AG04450 (cell line): ENCODE results near the gene PVALEF. TPM values are rescaled to one million over a fixed set of nuclear protein-coding genes. Genes with fewer than 3 reads are reported as not detected.

Experiments used
- CTCF ChIA-PET: fragments of 300-600, 350-600 bp; formaldehyde crosslinking; extraction: SDS; loops from one replicate; lab custom pipeline; 2022; ENCODE audit warnings: antibody characterized with exemption, inconsistent platforms; lab: Charles Lee
- POLR2A ChIA-PET: fragments of 350-600 bp; formaldehyde crosslinking; extraction: SDS; loops from one replicate; lab custom pipeline; 2021; ENCODE audit warnings: antibody characterized with exemption, inconsistent platforms; lab: Yijun Ruan, JAX
- DNase-seq: peaks from one replicate; pipeline ENCODE4 v3.0.0-alpha.2; 2011; ENCODE audit warnings: low read depth, low spot score
- H3K27ac ChIP-seq: one replicate; pipeline ENCODE4 v1.5.1; 2012; ENCODE audit warnings: low read depth, low read length, control low read depth
- H3K27me3 ChIP-seq: one replicate; pipeline ENCODE4 v1.6.0; 2012; ENCODE audit warnings: low read length; ENCODE audit not compliant: control insufficient read depth, insufficient read depth
- H3K4me3 ChIP-seq: 2 replicates; pipeline ENCODE4 v1.5.1; 2011; ENCODE audit warnings: mild to moderate bottlenecking, low read depth, low read length, control low read depth
- H3K9me3 ChIP-seq: 2 replicates; pipeline ENCODE4 v1.5.1; 2012; ENCODE audit warnings: low read length; ENCODE audit not compliant: control insufficient read depth, insufficient read depth
- polyA plus RNA-seq: library from polyadenylated mRNA; depleted of rRNA; stranded (reverse); fragments of >200 nt; gene quantifications from 2 replicates; pipeline ENCODE4 v1.2.3, GENCODE V29; 2011
- TF ChIP-seq, protein P1 (sequence below): IDR thresholded peaks from 2 replicates; pipeline ENCODE4 v1.5.1; 2011; ENCODE audit warnings: low read depth, low read length, control low read depth, inconsistent platforms

Gene PVALEF
- polyA plus RNA-seq, 1 experiment: not detected

- Histone ChIP-seq H3K27ac (no peak overlapping the region), H3K4me3 (no peak overlapping the region), H3K27me3 (no peaks in the 10 kb centered on the region), H3K9me3 (no peaks in the 10 kb centered on the region; the same call in 1 of the 2 replicates)
- CTCF ChIA-PET: interaction anchor here (0.5 to 1.0 kb wide), 3 partner anchors 29 to 340 kb away, joined by 3 to 6 read pairs (median 3); no protein-coding TSS in a partner anchor
- DNase-seq: no peak
- POLR2A ChIA-PET: interaction anchor here (0.6 kb wide), 1 partner anchor 84 kb away, joined by 10 read pairs; no protein-coding TSS in a partner anchor
- TF ChIP-seq, protein P1, sequence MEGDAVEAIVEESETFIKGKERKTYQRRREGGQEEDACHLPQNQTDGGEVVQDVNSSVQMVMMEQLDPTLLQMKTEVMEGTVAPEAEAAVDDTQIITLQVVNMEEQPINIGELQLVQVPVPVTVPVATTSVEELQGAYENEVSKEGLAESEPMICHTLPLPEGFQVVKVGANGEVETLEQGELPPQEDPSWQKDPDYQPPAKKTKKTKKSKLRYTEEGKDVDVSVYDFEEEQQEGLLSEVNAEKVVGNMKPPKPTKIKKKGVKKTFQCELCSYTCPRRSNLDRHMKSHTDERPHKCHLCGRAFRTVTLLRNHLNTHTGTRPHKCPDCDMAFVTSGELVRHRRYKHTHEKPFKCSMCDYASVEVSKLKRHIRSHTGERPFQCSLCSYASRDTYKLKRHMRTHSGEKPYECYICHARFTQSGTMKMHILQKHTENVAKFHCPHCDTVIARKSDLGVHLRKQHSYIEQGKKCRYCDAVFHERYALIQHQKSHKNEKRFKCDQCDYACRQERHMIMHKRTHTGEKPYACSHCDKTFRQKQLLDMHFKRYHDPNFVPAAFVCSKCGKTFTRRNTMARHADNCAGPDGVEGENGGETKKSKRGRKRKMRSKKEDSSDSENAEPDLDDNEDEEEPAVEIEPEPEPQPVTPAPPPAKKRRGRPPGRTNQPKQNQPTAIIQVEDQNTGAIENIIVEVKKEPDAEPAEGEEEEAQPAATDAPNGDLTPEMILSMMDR: no peak
Measured at GRCh38 chr17:81197831-81198490, 32.7 kb downstream of the PVALEF start.

- no peak overlapping the region for H3K4me3 ChIP-seq
- DNase-seq: no peak
- POLR2A ChIA-PET: no interaction called here
- H3K27ac ChIP-seq: no peak overlapping the region
- TF ChIP-seq, protein P1: no peak
- CTCF ChIA-PET: interaction anchor here (1.0 kb wide), 1 partner anchor 57 kb away, joined by 3 read pairs; no protein-coding TSS in a partner anchor
- no peaks in the 10 kb centered on the region for H3K27me3 ChIP-seq
- no peaks in the 10 kb centered on the region; the same call in 1 of the 2 replicates for H3K9me3 ChIP-seq
Measured at GRCh38 chr17:81198826-81199481, 33.6 kb downstream of the PVALEF start.

GRCh38 chr17:81199482-81199830 lies 34.1 kb downstream of the PVALEF start:
- CTCF ChIA-PET: no interaction called here
- Histone ChIP-seq H3K4me3 (no peak overlapping the region), H3K27me3 (no peaks in the 10 kb centered on the region), H3K9me3 (no peaks in the 10 kb centered on the region; the same call in 1 of the 2 replicates), H3K27ac (no peak overlapping the region)
- no peak for DNase-seq
- TF ChIP-seq, protein P1: no peak
- POLR2A ChIA-PET: no interaction called here

- H3K9me3 ChIP-seq: no peaks in the 10 kb centered on the region; the same call in 1 of the 2 replicates
- no peak overlapping the region for H3K4me3 ChIP-seq
- TF ChIP-seq, protein P1: no peak
- ChIA-PET CTCF (interaction anchor here (0.6 to 1.3 kb wide), 6 partner anchors 10 to 103 kb away, joined by 3 to 6 read pairs (median 3); partner anchors contain the start of gene CEP131), POLR2A (interaction anchor here (0.6 kb wide), 1 partner anchor 103 kb away, joined by 6 read pairs; no protein-coding TSS in a partner anchor)
- no peak for DNase-seq
- H3K27ac ChIP-seq: no peak overlapping the region
- no peaks in the 10 kb centered on the region for H3K27me3 ChIP-seq
Measured at GRCh38 chr17:81200201-81200600, 34.9 kb downstream of the PVALEF start.
